NCI-H128 (cell line): ENCODE measurements around the gene POU2AF3.

Experiments
- DNase-seq: peaks from one replicate; lab custom pipeline; 2025; ENCODE audit not compliant: unreplicated experiment; lab: John Stamatoyannopoulos, UW

Gene POU2AF3

GRCh38 chr11:111351374-111352055 lies 53.2 kb downstream of the POU2AF3 start:
- DNase-seq: no peak

GRCh38 chr11:111352231-111352746 lies 53.9 kb downstream of the POU2AF3 start:
- DNase-seq: no peak

- no peak for DNase-seq
Measured at GRCh38 chr11:111352935-111353710, 54.8 kb downstream of the POU2AF3 start.

- DNase-seq: no peak
Measured at GRCh38 chr11:111353776-111354600, 55.6 kb downstream of the POU2AF3 start.

GRCh38 chr11:111354601-111354891 lies 56.2 kb downstream of the POU2AF3 start:
- no peak for DNase-seq

GRCh38 chr11:111355101-111355500 lies 56.8 kb downstream of the POU2AF3 start:
- DNase-seq: no peak

- DNase-seq: no peak
Measured at GRCh38 chr11:111355956-111356659, 57.8 kb downstream of the POU2AF3 start.

GRCh38 chr11:111356660-111357048 lies 58.3 kb downstream of the POU2AF3 start:
- DNase-seq: no peak

GRCh38 chr11:111357150-111358037 lies 59.0 kb downstream of the POU2AF3 start:
- no peak for DNase-seq
